GM19035 (cell line): Measurements from ENCODE around the gene PRRC1.
"Not testable (repeated sequence)": the region's sequence is repeated elsewhere in the genome, so short reads cannot be mapped to it uniquely, and the experiment has no call there.

Experiments
- ATAC-seq: cut with Tn5 transposase; IDR thresholded peaks from one replicate; pipeline ENCODE4 v1.9.1; 2021; ENCODE audit not compliant: unreplicated experiment

The PRRC1 gene

GRCh38 chr5:127540553-127540952 lies 23.1 kb downstream of the PRRC1 start:
- ATAC-seq, result not testable (repeated sequence)

DNA sequence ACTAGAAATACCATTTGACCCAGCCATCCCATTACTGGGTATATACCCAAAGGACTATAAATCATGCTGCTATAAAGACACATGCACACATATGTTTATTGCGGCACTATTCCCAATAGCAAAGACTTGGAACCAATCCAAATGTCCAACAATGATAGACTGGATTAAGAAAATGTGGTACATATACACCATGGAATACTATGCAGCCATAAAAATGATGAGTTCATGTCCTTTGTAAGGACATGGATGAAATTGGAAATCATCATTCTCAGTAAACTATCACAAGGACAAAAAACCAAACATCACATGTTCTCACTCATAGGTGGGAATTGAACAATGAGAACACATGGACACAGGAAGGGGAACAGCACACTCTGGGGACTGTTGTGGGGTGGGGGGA lies 27.8 kb downstream of the PRRC1 start:
- not testable (repeated sequence) for ATAC-seq

DNA sequence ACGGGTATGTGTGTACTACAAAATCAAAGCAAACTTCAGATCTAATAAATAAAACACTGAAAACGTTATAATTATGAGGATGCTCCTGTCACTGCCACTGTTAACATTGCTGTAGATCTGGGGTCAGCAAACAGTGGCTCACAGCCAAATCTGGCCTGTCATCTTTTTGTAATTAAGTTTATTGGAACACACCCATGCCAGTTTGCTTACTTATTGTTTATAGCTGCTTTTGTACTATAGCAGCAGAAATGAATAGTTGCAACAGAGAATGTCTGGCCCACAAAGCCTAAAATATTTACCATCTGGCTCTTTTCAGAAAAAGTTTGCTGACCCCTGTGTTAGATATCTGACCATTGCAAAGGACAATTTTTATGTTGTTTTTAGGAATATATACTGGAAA lies 32.1 kb downstream of the PRRC1 start:
- no peak for ATAC-seq

DNA sequence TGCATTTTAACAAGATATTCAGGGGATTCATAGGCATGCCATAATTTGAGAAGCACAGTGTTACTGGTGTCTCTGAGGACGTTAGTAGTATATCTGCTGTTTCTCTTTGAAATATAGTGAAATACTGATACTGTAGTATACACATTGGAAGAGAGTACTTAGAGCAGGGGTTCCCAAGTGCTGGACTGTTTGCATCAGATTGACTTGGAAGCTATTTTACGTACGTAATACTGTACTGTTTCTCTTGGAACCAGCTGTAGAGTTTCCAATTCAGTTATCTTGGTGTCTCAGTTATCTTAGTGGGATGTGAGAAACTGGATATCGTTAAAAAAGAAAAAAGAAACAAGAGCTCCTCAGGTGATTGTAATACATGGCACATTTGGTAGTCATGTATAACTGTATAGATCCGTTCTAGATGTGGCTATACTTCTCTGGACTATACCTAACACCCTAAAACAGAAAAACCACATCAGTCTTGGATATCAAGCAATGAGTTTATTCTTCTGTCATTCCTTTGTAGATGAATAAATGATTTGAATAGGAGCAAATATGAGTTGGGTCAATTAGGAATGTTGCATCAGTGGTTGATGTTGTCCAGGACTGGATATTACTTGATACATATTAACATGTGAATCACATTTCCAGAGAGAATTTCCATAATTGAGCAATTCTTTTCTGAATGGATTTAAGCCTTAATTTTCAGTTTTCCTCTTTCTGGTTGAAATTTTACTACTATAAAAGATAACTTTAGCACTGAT lies 33.4 kb downstream of the PRRC1 start:
- ATAC-seq, result no peak

DNA sequence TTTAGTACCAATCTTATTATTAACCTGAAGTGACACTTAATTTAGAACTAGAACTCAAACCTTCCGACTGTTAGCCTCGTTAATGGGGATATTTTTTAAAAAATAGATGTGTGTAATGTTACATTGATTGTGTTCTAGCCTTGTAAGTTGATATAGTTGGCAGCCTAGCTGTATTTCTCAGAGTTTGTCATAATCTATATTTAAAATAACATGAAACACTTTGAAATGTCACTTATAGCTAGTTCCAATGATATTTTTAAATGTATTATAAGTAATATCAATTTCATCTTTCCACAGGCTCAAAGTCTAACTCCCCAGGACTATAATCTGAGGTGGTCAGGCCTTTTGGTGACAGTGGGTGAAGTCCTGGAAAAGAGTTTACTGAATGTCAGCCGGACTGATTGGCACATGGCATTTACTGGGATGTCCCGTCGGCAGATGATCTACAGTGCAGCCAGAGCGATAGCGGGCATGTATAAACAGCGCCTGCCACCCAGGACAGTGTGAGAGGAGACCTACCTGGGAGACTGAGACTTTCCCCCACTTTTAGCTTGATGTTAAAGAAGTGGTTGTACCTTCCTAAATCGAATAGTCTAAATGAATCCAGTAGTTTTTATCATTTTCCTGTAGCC lies 34.1 kb downstream of the PRRC1 start:
- no peak for ATAC-seq

- no peak for ATAC-seq
Measured at GRCh38 chr5:127555826-127556225, 38.4 kb downstream of the PRRC1 start.

DNA sequence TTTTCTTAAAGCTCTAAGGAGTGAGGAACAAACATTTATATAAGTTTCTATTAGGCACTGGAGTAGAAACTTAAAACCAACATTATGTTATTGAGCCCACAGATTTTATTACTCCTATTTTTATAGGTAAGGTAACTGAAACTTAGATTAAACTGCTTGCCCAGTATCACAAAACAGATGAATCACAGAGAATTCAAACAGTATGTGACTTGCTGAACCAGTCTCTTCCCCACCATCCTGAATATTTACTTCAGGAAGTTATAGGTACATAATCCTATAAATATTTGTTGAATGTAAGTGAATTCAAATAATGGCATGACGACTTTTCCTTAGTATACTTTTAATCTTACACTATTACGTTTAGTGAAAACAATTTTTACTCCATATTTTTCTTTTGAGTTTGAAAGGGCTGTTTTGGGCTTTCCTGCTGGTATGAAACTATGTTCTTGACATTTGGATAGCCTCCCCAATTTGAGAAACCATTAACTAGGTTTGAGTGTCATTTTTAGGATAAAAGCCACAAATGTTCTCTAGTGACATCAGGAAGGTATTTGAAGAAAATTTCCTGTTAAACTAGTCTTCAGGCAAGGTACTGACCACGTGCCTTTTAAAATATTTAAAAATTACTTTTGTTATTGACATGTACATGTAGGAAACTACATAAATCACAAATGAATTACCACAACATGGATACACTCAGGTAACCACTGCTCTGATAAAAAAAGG lies 39.3 kb downstream of the PRRC1 start:
- no peak for ATAC-seq

DNA sequence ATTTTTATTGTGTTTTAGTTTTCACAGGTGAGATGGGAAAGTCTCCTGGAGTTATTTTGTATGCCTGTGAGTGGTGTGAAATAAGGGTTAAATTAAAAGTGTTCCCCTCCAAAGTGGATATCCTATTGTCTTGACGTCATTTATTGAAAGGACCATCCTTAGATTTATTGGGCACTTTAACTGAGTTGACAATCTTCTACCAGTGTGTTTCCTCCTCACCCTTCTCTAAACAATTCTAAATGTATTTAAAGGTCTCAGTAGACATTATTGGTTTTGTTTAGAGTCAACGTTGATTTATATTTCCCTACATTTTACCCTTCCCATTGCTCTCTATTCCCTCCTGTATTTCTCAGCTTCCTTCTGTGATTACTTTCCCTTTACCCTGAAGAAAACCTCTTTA lies 40.8 kb downstream of the PRRC1 start:
- ATAC-seq, result no peak

- no peak for ATAC-seq
Measured at GRCh38 chr5:127561254-127561653, 43.8 kb downstream of the PRRC1 start.

DNA sequence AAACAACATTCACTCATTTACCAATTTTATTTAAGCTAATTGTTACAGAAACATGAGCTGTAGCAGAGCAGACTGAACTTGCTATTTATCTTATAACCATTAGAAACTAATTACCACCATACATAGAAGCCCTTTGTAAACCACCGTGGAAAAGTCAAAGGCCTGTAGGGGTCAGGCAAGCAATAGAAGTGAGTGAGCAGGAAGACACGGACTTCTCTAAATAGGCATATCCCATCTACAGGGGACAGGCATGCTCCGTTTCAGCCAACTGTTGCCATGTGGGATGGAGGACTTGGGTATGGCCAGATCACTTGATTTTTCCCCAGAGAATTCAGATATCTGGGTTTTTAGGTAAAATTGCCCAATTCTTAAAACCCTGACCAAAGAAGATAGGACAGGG lies 44.8 kb downstream of the PRRC1 start:
- ATAC-seq, result no peak

- ATAC-seq, result no peak
Measured at GRCh38 chr5:127563136-127563535, 45.7 kb downstream of the PRRC1 start.

DNA sequence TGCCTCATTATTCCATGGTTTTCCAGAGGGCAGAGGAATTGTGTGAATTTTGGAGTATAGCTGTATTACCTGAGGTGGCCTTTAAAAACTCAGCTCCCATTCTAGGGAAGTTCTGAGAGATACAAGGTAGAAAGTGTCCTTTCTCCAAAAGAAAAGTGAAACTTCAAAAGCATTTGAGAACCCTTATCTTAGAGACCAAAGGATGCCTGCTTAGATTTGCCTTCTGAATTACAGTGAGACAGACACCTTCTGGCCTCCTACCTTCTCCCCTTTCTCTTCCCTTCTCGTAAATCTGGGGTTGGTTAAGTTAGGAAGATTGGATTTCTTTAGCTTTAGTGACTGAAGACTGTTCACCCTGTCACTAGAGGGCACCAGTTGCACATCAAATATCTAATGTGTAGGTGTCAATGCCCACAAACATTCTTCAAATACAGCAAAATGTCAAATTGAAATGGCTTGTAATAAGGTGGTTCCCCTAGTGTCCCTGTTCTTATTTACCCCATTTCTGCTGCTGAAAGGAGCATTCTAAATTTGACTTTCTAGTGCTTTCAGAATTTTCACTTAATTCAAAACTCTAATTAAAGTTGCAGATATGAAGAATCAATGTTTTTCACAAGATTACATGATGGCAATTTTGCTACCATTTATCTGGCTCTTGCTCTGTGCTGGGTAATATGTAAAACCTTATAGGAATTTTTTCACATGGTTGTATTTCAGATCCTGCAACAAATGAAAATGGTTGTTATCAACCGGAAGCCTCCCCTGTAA lies 46.7 kb downstream of the PRRC1 start:
- ATAC-seq, result no peak

DNA sequence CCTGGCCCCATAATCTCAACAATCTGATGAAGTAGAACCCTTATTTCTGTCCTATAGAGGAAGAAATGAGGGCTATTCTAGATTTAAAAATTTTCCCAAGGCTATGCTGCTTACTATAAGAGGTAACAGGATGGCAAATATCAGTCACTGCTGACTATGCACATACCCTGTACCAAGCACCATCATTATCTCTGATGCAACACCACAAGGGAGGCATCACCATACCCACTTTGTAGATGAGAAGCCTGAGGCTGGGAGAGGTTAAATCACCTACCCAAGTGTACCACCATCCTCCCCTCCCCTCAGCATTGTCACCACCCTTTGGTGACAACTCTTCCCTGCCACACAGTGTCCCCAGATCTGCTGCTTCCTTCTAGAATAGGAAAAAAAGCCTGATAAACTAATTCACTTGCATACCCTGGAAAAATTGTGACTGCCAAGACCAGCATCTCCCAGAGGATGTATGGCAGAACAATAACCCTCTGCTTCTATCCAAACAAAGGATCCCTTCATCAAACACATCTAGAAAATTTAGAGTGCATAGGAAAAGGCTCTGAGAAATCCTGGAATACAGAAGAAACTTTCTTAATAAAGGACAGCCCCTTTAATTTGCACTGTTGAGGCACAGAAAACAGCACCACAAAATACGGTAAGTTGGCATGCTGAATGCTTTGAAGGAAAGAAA lies 48.3 kb downstream of the PRRC1 start:
- ATAC-seq, result no peak

DNA sequence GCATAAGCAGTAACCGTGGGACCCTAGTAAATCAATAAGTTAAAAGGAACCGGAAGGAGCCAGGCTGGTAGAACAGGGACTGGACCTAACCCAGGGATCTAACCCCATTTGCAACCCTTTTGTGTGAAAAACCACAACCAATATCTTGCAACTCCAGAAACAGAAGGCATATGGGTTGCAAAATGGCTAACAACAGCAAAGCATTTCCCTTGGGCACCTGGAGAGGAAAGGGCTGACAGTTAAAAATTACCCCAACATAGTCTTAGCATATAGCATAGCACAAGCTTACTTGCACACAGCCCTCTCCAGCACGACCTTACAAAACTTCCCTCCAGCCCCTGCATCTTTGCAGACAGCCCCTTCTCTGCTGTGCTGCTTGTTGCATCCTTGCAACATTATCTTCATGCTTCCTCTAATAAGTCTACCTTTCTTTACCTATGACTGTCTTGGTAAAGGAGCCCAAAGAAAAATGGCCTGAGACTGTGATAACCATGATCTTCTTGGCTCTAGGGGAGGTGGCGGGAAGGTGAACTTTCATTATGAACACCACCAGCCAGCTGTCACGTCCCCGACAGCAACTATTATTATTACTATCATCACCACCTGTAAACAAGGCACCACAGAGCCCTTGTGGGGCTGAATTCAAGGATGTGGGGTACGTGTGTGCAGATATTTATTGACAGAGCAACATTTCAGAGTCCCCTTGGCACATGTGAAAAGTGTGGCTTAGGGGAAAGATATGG lies 49.8 kb downstream of the PRRC1 start:
- ATAC-seq, result peak; percentile 73

- no peak for ATAC-seq
Measured at GRCh38 chr5:127568166-127568565, 50.7 kb downstream of the PRRC1 start.

DNA sequence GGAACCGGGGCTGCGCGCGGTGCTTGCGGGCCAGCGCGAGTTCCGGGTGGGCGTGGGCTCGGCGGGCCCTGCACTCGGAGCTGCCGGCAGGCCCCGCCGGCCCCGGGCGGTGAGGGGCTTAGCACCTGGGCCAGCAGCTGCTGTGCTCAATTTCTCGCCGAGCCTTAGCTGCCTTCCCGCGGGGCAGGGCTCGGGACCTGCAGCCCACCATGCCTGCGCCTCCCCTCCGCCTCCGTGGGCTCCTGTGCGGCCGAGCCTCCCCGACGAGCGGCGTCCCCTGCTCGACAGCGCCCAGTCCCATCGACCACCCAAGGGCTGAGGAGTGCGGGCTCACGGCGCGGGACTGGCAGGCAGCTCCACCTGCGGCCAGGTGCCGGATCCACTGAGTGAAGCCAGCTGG lies 52.0 kb downstream of the PRRC1 start:
- ATAC-seq, result not testable (repeated sequence)

DNA sequence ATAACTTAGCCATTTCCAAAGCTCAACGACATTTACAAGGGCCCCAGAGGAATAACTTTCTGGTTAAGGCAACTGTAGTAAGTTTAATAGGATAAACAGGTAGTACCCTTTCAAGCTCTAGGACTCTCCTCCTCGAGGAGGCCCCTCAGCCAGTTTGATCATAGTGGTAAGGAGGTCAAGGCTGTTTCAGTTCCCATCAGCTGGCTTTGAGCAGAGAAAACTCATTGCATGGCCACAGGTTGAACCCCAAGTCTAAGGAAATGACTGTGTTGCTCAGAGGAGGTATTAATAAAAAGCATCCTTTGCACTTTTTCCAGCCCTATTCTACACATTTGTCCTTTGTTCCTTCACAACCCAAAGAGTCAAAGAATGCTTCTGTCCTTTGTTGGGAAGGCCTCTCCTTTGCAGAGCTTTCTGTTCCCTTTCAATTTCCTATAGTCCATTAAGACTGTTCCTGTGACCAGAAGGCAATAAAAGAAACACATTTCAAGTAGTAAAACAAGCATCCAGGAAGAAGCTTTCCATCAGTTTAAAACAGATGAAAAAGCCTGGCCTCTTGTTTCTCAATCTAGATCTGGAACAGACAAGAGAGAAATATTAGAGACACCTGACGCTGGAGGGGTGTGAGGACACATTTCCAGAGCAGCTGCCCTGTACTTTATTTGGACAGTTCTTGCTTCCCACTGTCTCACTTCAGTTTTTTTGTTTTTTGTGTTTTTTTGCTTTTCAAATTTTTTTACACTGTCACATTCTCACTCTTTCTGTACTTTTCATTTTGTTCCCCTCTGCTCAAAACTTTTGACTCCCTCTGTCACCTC lies 54.1 kb downstream of the PRRC1 start:
- peak; percentile 62 for ATAC-seq

DNA sequence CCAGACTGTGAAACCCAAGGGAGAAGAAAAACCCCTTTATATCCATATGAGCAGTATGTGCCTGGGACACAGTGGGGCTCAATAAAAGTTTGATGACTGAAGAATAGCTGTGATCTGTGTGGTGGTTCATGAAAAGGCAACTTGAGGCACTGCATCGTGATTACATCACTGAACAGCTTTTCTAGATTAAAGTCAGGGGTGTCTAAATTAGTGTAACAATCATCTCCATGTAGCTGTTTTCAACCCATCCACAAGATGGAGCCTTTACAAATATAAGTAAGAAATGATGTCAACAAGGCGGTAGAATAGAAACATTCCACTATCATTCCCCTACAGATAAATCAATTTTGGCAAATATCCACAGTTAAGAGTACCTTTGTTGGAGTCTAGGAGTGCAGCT lies 55.5 kb downstream of the PRRC1 start:
- no peak for ATAC-seq
